A673 (cell line): ENCODE measurements around the gene KIFAP3. TPM values are rescaled to one million over a fixed set of nuclear protein-coding genes. Genes with fewer than 3 reads are reported as not detected.

Experiments
- BruUV-seq: library from RNA; stranded (reverse); fragments of 400-500 nt; replicated peaks from 2 replicates; lab custom pipeline; 2021; lab: Mats Ljungman, UMichigan
- CTCF ChIA-PET: fragments of 300-600 bp; sonication (Branson Sonifier 250); formaldehyde crosslinking; loops from one replicate; lab custom pipeline; 2022; ENCODE audit warnings: antibody characterized with exemption; lab: Charles Lee
- POLR2A ChIA-PET: fragments of 300-600 bp; sonication (Branson Sonifier 250); formaldehyde crosslinking; loops from one replicate; lab custom pipeline; 2022; ENCODE audit warnings: antibody characterized with exemption; ENCODE audit not compliant: low non-redundant PET; lab: Charles Lee
- DNase-seq: peaks from one replicate; pipeline ENCODE4 v3.0.0-alpha.2; 2015; ENCODE audit warnings: low spot score
- H3K27ac ChIP-seq: fragments of 200-600 bp; sonication (generic); 2 replicates; pipeline ENCODE4 v1.5.1; 2016; ENCODE audit warnings: mixed run types, low read depth, mild to moderate bottlenecking, mixed read lengths, antibody characterized with exemption, low read length; ENCODE audit not compliant: poor library complexity, severe bottlenecking
- H3K27me3 ChIP-seq: fragments of 200-600 bp; sonication (generic); replicated peaks from 2 replicates; pipeline ENCODE4 v1.6.1; 2017; ENCODE audit warnings: mixed run types, low read depth, mild to moderate bottlenecking, mixed read lengths, antibody characterized with exemption, low read length; ENCODE audit not compliant: insufficient read depth, poor library complexity
- H3K36me3 ChIP-seq: fragments of 200-600 bp; sonication (generic); 2 replicates; pipeline ENCODE4 v1.6.1; 2016; ENCODE audit warnings: mixed run types, mild to moderate bottlenecking, mixed read lengths, antibody characterized with exemption, low read length; ENCODE audit not compliant: insufficient read depth, poor library complexity, severe bottlenecking
- H3K4me1 ChIP-seq: fragments of 200-600 bp; sonication (generic); 2 replicates; pipeline ENCODE4 v1.6.1; 2017; ENCODE audit warnings: mixed run types, mild to moderate bottlenecking, mixed read lengths, antibody characterized with exemption, low read length; ENCODE audit not compliant: insufficient read depth, poor library complexity, severe bottlenecking
- H3K4me3 ChIP-seq: fragments of 200-600 bp; sonication (generic); 2 replicates; pipeline ENCODE4 v1.5.1; 2016; ENCODE audit warnings: low read depth, mixed run types, mild to moderate bottlenecking, mixed read lengths, low read length; ENCODE audit not compliant: poor library complexity, severe bottlenecking
- H3K9me3 ChIP-seq: fragments of 200-600 bp; sonication (generic); 2 replicates; pipeline ENCODE4 v1.6.1; 2016; ENCODE audit warnings: mixed run types, low read depth, mild to moderate bottlenecking, mixed read lengths, antibody characterized with exemption, low read length; ENCODE audit not compliant: poor library complexity, severe bottlenecking
- CTCF ChIP-seq: fragments of 300-800, 200-600 bp; sonication (generic); conservative IDR thresholded peaks from 2 replicates; pipeline ENCODE4 v1.5.1; 2017; ENCODE audit warnings: low read depth, mild to moderate bottlenecking, antibody characterized with exemption, low read length, moderate library complexity, mixed read lengths
- EZH2 ChIP-seq: fragments of 200-600 bp; sonication (generic); IDR thresholded peaks from 2 replicates; pipeline ENCODE4 v1.6.1; 2017; ENCODE audit warnings: borderline replicate concordance, low read depth, mild to moderate bottlenecking, mixed read lengths, antibody characterized with exemption, low read length; ENCODE audit not compliant: poor library complexity, severe bottlenecking
- intact Hi-C: fragments of 100-400 bp; cut with micrococcal nuclease; formaldehyde crosslinking; loops from one replicate; pipeline ENCODE4 v1.10.0; 2022; ENCODE audit not compliant: unreplicated experiment
- total RNA-seq: library from RNA; stranded (reverse); gene quantifications from 2 replicates; pipeline ENCODE4 v1.2.3, GENCODE V29; 2021

Gene KIFAP3
- total RNA-seq, 1 experiment from 2014 or later = 12.7 TPM

- ChIA-PET POLR2A (no interaction called here), CTCF (no interaction called here)
- TF ChIP-seq CTCF (no peak), EZH2 (no peak)
- BruUV-seq = no TSS peak
- Histone ChIP-seq H3K27me3 (no peaks in the 10 kb centered on the region), H3K27ac (no peak overlapping the region), H3K4me1 (no peaks in the 10 kb centered on the region), H3K4me3 (no peak overlapping the region), H3K9me3 (no peaks in the 10 kb centered on the region), H3K36me3 (no peaks in the 10 kb centered on the region)
- intact Hi-C loops = loop anchor here (5.0 to 10.0 kb wide), 3 partner anchors 509 to 842 kb away; no protein-coding TSS in a partner anchor
- no peak for DNase-seq
These were observed 148.7 kb downstream of the KIFAP3 start for GRCh38 chr1:169925505-169926482.

- intact Hi-C loops = loop anchor here (5.0 to 10.0 kb wide), 3 partner anchors 510 to 842 kb away; no protein-coding TSS in a partner anchor
- H3K27me3 ChIP-seq = no peaks in the 10 kb centered on the region
- H3K4me1 ChIP-seq = no peaks in the 10 kb centered on the region
- DNase-seq = no peak
- no TSS peak for BruUV-seq
- no peaks in the 10 kb centered on the region for H3K36me3 ChIP-seq
- ChIA-PET CTCF (no interaction called here), POLR2A (no interaction called here)
- no peak overlapping the region for H3K4me3 ChIP-seq
- no peak overlapping the region for H3K27ac ChIP-seq
- TF ChIP-seq EZH2 (no peak), CTCF (no peak)
- H3K9me3 ChIP-seq = no peaks in the 10 kb centered on the region
These were observed 149.7 kb downstream of the KIFAP3 start for GRCh38 chr1:169924829-169925228.

- TF ChIP-seq EZH2 (no peak), CTCF (no peak)
- H3K36me3 ChIP-seq = no peaks in the 10 kb centered on the region
- H3K4me1 ChIP-seq = no peaks in the 10 kb centered on the region
- H3K9me3 ChIP-seq = no peaks in the 10 kb centered on the region
- intact Hi-C loops = loop anchor here (10.0 kb wide), 2 partner anchors 511 to 761 kb away; no protein-coding TSS in a partner anchor
- CTCF ChIA-PET = no interaction called here
- no peak overlapping the region for H3K4me3 ChIP-seq
- POLR2A ChIA-PET = no interaction called here
- H3K27me3 ChIP-seq = no peaks in the 10 kb centered on the region
- BruUV-seq = no TSS peak
- no peak for DNase-seq
- H3K27ac ChIP-seq = no peak overlapping the region
These were observed 150.4 kb downstream of the KIFAP3 start for GRCh38 chr1:169924063-169924462.
